B cell (primary cell): ENCODE measurements around the gene UMAD1. TPM values are rescaled to one million over a fixed set of nuclear protein-coding genes. Genes with fewer than 3 reads are reported as not detected.

Source experiments
- ATAC-seq: fragments of 200-7000 bp; cut with Tn5 transposase; one replicate; pipeline ENCODE4 v1.10.0; 2021; ENCODE audit warnings: low read depth, mild to moderate bottlenecking, moderate number of reproducible peaks, moderate library complexity
- CTCF ChIA-PET: fragments of 350-600 bp; sonication (Branson Sonifier 250); formaldehyde crosslinking; loops from one replicate; lab custom pipeline; 2021; ENCODE audit warnings: antibody characterized with exemption, inconsistent platforms; lab: Charles Lee
- POLR2A ChIA-PET: fragments of 350-600 bp; sonication (Branson Sonifier 250); formaldehyde crosslinking; loops from one replicate; lab custom pipeline; 2021; ENCODE audit warnings: antibody characterized with exemption; lab: Charles Lee
- DNase-seq: peaks from one replicate; pipeline ENCODE4 v3.0.0; 2013
- H2AFZ ChIP-seq: 2 replicates; pipeline ENCODE4 v1.6.1; 2012; ENCODE audit warnings: mild to moderate bottlenecking, low read depth, low read length; ENCODE audit not compliant: insufficient read depth, poor library complexity, severe bottlenecking
- H3K27ac ChIP-seq, 2 donors: 1 replicate in 1 of 2; 2 replicates in 1 of 2; pipeline ENCODE4 v1.5.1; 2012 to 2013; ENCODE audit warnings: low read length in 2 of 2, mild to moderate bottlenecking in 2 of 2, moderate library complexity in 1 of 2
- H3K27me3 ChIP-seq, 4 experiments: fragments of 200-600 bp in 1 of 4; sonication (generic) in 1 of 4; replicated peaks in 1 of 4; 1 replicate in 2 of 4; 2 replicates in 2 of 4; pipeline versions ENCODE4 v1.6.1 to v1.7.0; 2013 to 2016; ENCODE audit warnings: low read length in 3 of 4, mild to moderate bottlenecking in 2 of 4, mixed read lengths in 1 of 4, moderate library complexity in 1 of 4; ENCODE audit not compliant: insufficient read depth in 4 of 4, control insufficient read depth in 3 of 4; ENCODE audit errors: control extremely low read depth in 1 of 4
- H3K36me3 ChIP-seq, 2 experiments: replicated peaks in 1 of 2; 1 replicate in 1 of 2; 2 replicates in 1 of 2; pipeline versions ENCODE4 v1.6.1 to v1.7.1; 2013; ENCODE audit warnings: low read length in 1 of 2; ENCODE audit not compliant: insufficient read depth in 2 of 2, control insufficient read depth in 1 of 2; ENCODE audit errors: control extremely low read depth in 1 of 2, extremely low read depth in 1 of 2
- H3K4me1 ChIP-seq, 2 donors: fragments of 200-600 bp in 1 of 2; sonication (generic) in 1 of 2; 1 replicate in 1 of 2; 2 replicates in 1 of 2; pipeline versions ENCODE4 v1.5.1 to v1.6.1; 2013 to 2017; ENCODE audit warnings: low read length in 2 of 2; ENCODE audit not compliant: control insufficient read depth in 2 of 2, insufficient read depth in 2 of 2
- H3K4me2 ChIP-seq: replicated peaks from 2 replicates; pipeline ENCODE3; 2012; ENCODE audit warnings: mild to moderate bottlenecking, low read depth, low read length; ENCODE audit not compliant: poor library complexity, severe bottlenecking
- H3K4me3 ChIP-seq, 5 experiments: fragments of 200-600 bp in 1 of 5; sonication (generic) in 1 of 5; 1 replicate in 3 of 5; 2 replicates in 2 of 5; pipeline versions ENCODE4 v1.5.1 to v1.7.0; 2011 to 2016; ENCODE audit warnings: low read length in 4 of 5, mild to moderate bottlenecking in 4 of 5, low read depth in 2 of 5, control low read depth in 1 of 5, moderate library complexity in 1 of 5; ENCODE audit not compliant: insufficient read depth in 1 of 5; ENCODE audit errors: control extremely low read depth in 1 of 5, extremely low read depth in 1 of 5
- H3K79me2 ChIP-seq: fragments of 200-600 bp; sonication (generic); one replicate; pipeline ENCODE4 v1.6.0; 2016; ENCODE audit warnings: low read length; ENCODE audit not compliant: control insufficient read depth, insufficient read depth
- H3K9ac ChIP-seq: fragments of 200-600 bp; sonication (generic); 2 replicates; pipeline ENCODE4 v1.6.1; 2017; ENCODE audit warnings: mild to moderate bottlenecking, low read length, moderate library complexity
- H3K9me3 ChIP-seq, 3 donors: one replicate each; pipeline versions ENCODE4 v1.6.1 to v1.7.1; 2013; ENCODE audit warnings: low read length in 2 of 3; ENCODE audit not compliant: control insufficient read depth in 2 of 3, insufficient read depth in 1 of 3; ENCODE audit errors: control extremely low read depth in 1 of 3
- H4K20me1 ChIP-seq: 2 replicates; pipeline ENCODE4 v1.6.0; 2012; ENCODE audit warnings: mild to moderate bottlenecking, low read length; ENCODE audit not compliant: insufficient read depth, control insufficient read depth, poor library complexity, severe bottlenecking
- H3K27ac Mint-ChIP-seq: one replicate; pipeline ENCODE4 v1.8.0; 2021; ENCODE audit warnings: mixed read lengths
- H3K27me3 Mint-ChIP-seq: one replicate; pipeline ENCODE4 v1.8.0; 2021; ENCODE audit warnings: mixed read lengths
- H3K4me1 Mint-ChIP-seq: one replicate; pipeline ENCODE4 v1.8.0; 2021; ENCODE audit warnings: mixed read lengths
- H3K4me3 Mint-ChIP-seq: one replicate; pipeline ENCODE4 v1.8.0; 2021; ENCODE audit warnings: mixed read lengths
- H3K9me3 Mint-ChIP-seq: one replicate; pipeline ENCODE4 v1.8.0; 2022; ENCODE audit warnings: mixed read lengths; ENCODE audit not compliant: insufficient read depth
- CTCF ChIP-seq: fragments of 200-600 bp; IDR thresholded peaks from one replicate; pipeline ENCODE4 v1.8.0; 2022; ENCODE audit warnings: antibody characterized with exemption, mild to moderate bottlenecking
- EZH2 ChIP-seq: IDR thresholded peaks from 2 replicates; pipeline ENCODE4 v1.6.1; 2012; ENCODE audit warnings: borderline replicate concordance, low read depth, mild to moderate bottlenecking, moderate library complexity, low read length; ENCODE audit not compliant: insufficient read depth, poor library complexity, severe bottlenecking
- WGBS: methylation state at CpG from one replicate; pipeline ENCODE4 v1.1.5; 2013; ENCODE audit warnings: missing lambda C conversion rate; ENCODE audit not compliant: insufficient coverage; 5-methylcytosine and 5-hydroxymethylcytosine counted together
- intact Hi-C: fragments of 100-400 bp; cut with micrococcal nuclease; formaldehyde crosslinking; loops from one replicate; pipeline ENCODE4 v1.10.0; 2022
- polyA plus RNA-seq: library from polyadenylated mRNA; depleted of rRNA; stranded (reverse); fragments of >200 nt; gene quantifications from 2 replicates; pipeline ENCODE4 v1.2.3, GENCODE V29; 2012
- total RNA-seq, 2 donors: library from RNA; stranded (reverse); fragments of 120-200 nt in 1 of 2; gene quantifications; 1 replicate in 1 of 2; 2 replicates in 1 of 2; pipeline versions ENCODE4 v1.2.3 to v1.2.4, GENCODE V29; 2013 to 2022

The UMAD1 gene
- total and polyA plus RNA-seq, 2 donors (not counting 1 experiment from before 2014, with no cell fraction given) = 11.6 to 25.9 TPM

GRCh38 chr7:7652798-7653540 lies 12.4 kb downstream of the UMAD1 start:
- peaks cover 2% of the 10 kb centered on the region for H3K9me3 Mint-ChIP-seq
- no CpG with 5 or more reads among the region's 1 CpG for WGBS
- DNase-seq = no peak
- ChIA-PET POLR2A (no interaction called here), CTCF (no interaction called here)
- Histone ChIP-seq H3K9ac (no peak overlapping the region), H4K20me1 (peaks cover 51% of the 10 kb centered on the region), H3K4me3 (no peak overlapping the region), H3K4me1 (no peaks in the 10 kb centered on the region), H3K4me2 (no peak overlapping the region), H2AFZ (no peak overlapping the region), H3K27ac (no peak overlapping the region), H3K9me3 (peaks cover 0 to 1% (median 0%) of the 10 kb centered on the region in 3 donors), H3K79me2 (peaks cover 92% of the 10 kb centered on the region), H3K36me3 (no peaks in the 10 kb centered on the region), H3K27me3 (no peaks in the 10 kb centered on the region)
- peaks cover 55% of the 10 kb centered on the region for H3K4me1 Mint-ChIP-seq
- intact Hi-C loops = no loop called here
- ATAC-seq = no peak
- no peaks in the 10 kb centered on the region for H3K27me3 Mint-ChIP-seq
- TF ChIP-seq CTCF (no peak), EZH2 (no peak)
- no peak overlapping the region for H3K27ac Mint-ChIP-seq
- no peak overlapping the region for H3K4me3 Mint-ChIP-seq

GRCh38 chr7:7653593-7654187 lies 13.1 kb downstream of the UMAD1 start:
- H3K9ac ChIP-seq = no peak overlapping the region
- ChIA-PET POLR2A (no interaction called here), CTCF (interaction anchor here (0.7 kb wide), 1 partner anchor 13 kb away, joined by 3 read pairs; no protein-coding TSS in a partner anchor)
- H2AFZ ChIP-seq = no peak overlapping the region
- ATAC-seq (no peak), DNase-seq (no peak)
- Mint-ChIP-seq H3K4me1 (peaks cover 59% of the 10 kb centered on the region), H3K27me3 (no peaks in the 10 kb centered on the region), H3K9me3 (peaks cover 2% of the 10 kb centered on the region), H3K27ac (no peak overlapping the region), H3K4me3 (no peak overlapping the region)
- H3K27ac ChIP-seq = no peak overlapping the region
- no peaks in the 10 kb centered on the region for H3K36me3 ChIP-seq
- H3K27me3 ChIP-seq = no peaks in the 10 kb centered on the region
- peaks cover 44% of the 10 kb centered on the region for H4K20me1 ChIP-seq
- intact Hi-C loops = no loop called here
- H3K4me2 ChIP-seq = no peak overlapping the region
- no peaks in the 10 kb centered on the region for H3K4me1 ChIP-seq
- H3K9me3 ChIP-seq = peaks cover 0 to 1% (median 0%) of the 10 kb centered on the region in 3 donors
- 100% methylated on average over 1 of the region's 3 CpGs for WGBS
- H3K79me2 ChIP-seq = peaks cover 91% of the 10 kb centered on the region
- peak; percentile 49 for TF ChIP-seq CTCF
- no peak for TF ChIP-seq EZH2
- H3K4me3 ChIP-seq = no peak overlapping the region
